ENCODE data around the gene NFIC. TPM values are rescaled to one million over a fixed set of nuclear protein-coding genes. Genes with fewer than 3 reads are reported as not detected.

The NFIC gene
- 10 to 100 TPM; 42.0 to 71.3 TPM for total RNA-seq

GRCh38 chr19:3365836-3366752, at the start of gene NFIC:
TSS of gene NFIC (plus strand) at chr19:3366583. CDS start at chr19:3366637, 54 bp downstream.
- Histone ChIP-seq H3K4me1 (no peaks in the 10 kb centered on the region), H3K9me3 (no peaks in the 10 kb centered on the region)
- intact Hi-C loops (cut with DNase I), result no loop called here

GRCh38 chr19:3316659-3317207, 49.6 kb upstream of the NFIC start:
- Histone ChIP-seq H3K9ac (ENCODE audit: low read depth in 2 of 2, low read length in 2 of 2) (no peak overlapping the region), H3K27me3 (peaks cover 10% of the 10 kb centered on the region), H3K9me3 (no peaks in the 10 kb centered on the region), H3K27ac (no peak overlapping the region), H3K4me3 (no peak overlapping the region), H3K4me1 (no peaks in the 10 kb centered on the region), H3K36me3 (no peaks in the 10 kb centered on the region)
- intact Hi-C loops (cut with DNase I), result no loop called here
- no peak for DNase-seq
- TF ChIP-seq CTCF (IDR thresholded peaks at IDR 0.05), result no peak

More at GRCh38 chr19:3365836-3366752, at the start of gene NFIC:
- no peaks in the 10 kb centered on the region for H3K36me3 ChIP-seq
- peak within 1 kb of the TSS; percentile 81 for H3K27ac ChIP-seq
- peak within 1 kb of the TSS; percentile 76 to 79 for H3K9ac ChIP-seq (ENCODE audit: low read depth in 2 of 2, low read length in 2 of 2)
- H3K4me3 ChIP-seq, result peak within 1 kb of the TSS; percentile 64
- TF ChIP-seq CTCF (IDR thresholded peaks at IDR 0.05), result no peak
- H3K27me3 ChIP-seq, result no peaks in the 10 kb centered on the region
- DNase-seq, result peak; percentile 70

GRCh38 chr19:3319643-3320353, 46.6 kb upstream of the NFIC start:
- no peaks in the 10 kb centered on the region for H3K4me1 ChIP-seq
- DNase-seq, result no peak
- no peak for TF ChIP-seq CTCF (IDR thresholded peaks at IDR 0.05)
- H3K27me3 ChIP-seq, result no peaks in the 10 kb centered on the region
- H3K4me3 ChIP-seq, result no peak overlapping the region
- intact Hi-C loops (cut with DNase I), result no loop called here
- H3K9me3 ChIP-seq, result no peaks in the 10 kb centered on the region
- no peak overlapping the region for H3K9ac ChIP-seq (ENCODE audit: low read depth in 2 of 2, low read length in 2 of 2)
- H3K36me3 ChIP-seq, result no peaks in the 10 kb centered on the region
- no peak overlapping the region for H3K27ac ChIP-seq

GRCh38 chr19:3320354-3320670, 46.1 kb upstream of the NFIC start:
- no peak for DNase-seq
- no peaks in the 10 kb centered on the region for H3K27me3 ChIP-seq

More at GRCh38 chr19:3320354-3320670, 46.1 kb upstream of the NFIC start:
- intact Hi-C loops (cut with DNase I), result no loop called here
- no peak for TF ChIP-seq CTCF (IDR thresholded peaks at IDR 0.05)
- Histone ChIP-seq H3K4me1 (no peaks in the 10 kb centered on the region), H3K9me3 (no peaks in the 10 kb centered on the region), H3K36me3 (no peaks in the 10 kb centered on the region), H3K27ac (no peak overlapping the region), H3K4me3 (no peak overlapping the region), H3K9ac (ENCODE audit: low read depth in 2 of 2, low read length in 2 of 2) (no peak overlapping the region)

Data from colonic mucosa (tissue), 4 donors.